GM23248 (cell line): ENCODE results near the gene LRP3.

ENCODE experiments used
- EZH2 ChIP-seq: fragments of 200-600 bp; sonication (generic); IDR thresholded peaks from 2 replicates; pipeline ENCODE4 v1.6.1; 2018; ENCODE audit warnings: antibody characterized with exemption, mild to moderate bottlenecking; ENCODE audit not compliant: insufficient read depth, poor library complexity, severe bottlenecking
- EZH2phosphoT487 ChIP-seq: fragments of 200-600 bp; sonication (generic); IDR thresholded peaks from 2 replicates; pipeline ENCODE4 v1.6.1; 2018; ENCODE audit warnings: antibody characterized with exemption, moderate library complexity, mild to moderate bottlenecking, low read depth; ENCODE audit not compliant: insufficient read depth

DNA sequence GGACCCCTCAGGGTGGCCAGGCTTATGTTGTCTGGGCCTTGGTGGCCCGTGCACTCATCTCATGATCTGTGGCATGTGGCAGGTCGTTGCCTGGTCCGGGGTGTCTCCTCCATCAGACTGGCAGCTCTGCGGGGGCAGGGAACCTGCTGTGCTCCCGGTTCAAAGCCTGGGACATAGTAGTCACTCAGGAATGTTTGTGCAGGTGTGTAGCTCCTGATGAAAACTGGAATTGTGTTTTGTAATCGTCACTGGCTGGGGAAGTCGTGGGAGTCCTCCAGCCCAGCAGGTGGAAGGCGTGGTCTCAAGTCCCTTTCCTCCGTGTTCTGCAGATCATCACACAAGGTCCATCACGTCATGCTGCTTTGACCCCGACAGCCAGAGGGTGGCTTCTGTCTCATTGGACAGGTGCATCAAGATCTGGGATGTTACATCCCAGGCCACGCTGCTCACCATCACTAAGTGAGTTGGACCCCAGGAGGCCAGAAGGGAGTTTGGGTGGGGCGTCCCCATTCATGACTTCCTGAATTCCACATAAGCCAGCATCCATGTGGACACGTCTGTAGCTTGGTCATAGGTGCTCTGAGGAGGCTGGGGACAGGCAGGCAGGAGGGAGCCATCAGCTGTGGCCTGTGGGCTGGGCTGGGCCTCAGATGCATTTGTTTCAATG, 43.1 kb upstream of the LRP3 start:
- TF ChIP-seq EZH2: no peak
- no peak for TF ChIP-seq EZH2phosphoT487
